K562 (cell line): Measurements from ENCODE around the gene OSM. TPM values are rescaled to one million over a fixed set of nuclear protein-coding genes. Genes with fewer than 3 reads are reported as not detected.

Source experiments
- CTCF ChIP-seq, 3 experiments: IDR thresholded peaks in 2 of 3; conservative IDR thresholded peaks in 1 of 3; 2 replicates each; pipeline ENCODE4 v1.5.1; 2011 to 2012; ENCODE audit warnings: low read length in 3 of 3, mild to moderate bottlenecking in 3 of 3, control low read depth in 2 of 3, improper control_type of control experiment in 1 of 3, inconsistent platforms in 1 of 3, low read depth in 1 of 3, mixed read lengths in 1 of 3, moderate library complexity in 1 of 3; ENCODE audit not compliant: insufficient read depth in 2 of 3
- DPF2 ChIP-seq: fragments of 450-650 bp; IDR thresholded peaks from 2 replicates; pipeline ENCODE4 v1.6.1; 2016
- E2F5 ChIP-seq: sonication (generic); formaldehyde crosslinking; IDR thresholded peaks from 2 replicates; pipeline ENCODE4 v1.8.0; 2022; ENCODE audit warnings: mild to moderate bottlenecking, missing genetic modification reagents
- HBP1 ChIP-seq: fragments of 450-650 bp; formaldehyde crosslinking; IDR thresholded peaks from 2 replicates; pipeline ENCODE4 v1.4.0; 2022; ENCODE audit warnings: missing genetic modification characterization
- HNRNPLL ChIP-seq: fragments of 200-400 bp; formaldehyde crosslinking; IDR thresholded peaks from 2 replicates; pipeline ENCODE4 v1.6.1; 2017; ENCODE audit warnings: low read length, low read depth, mild to moderate bottlenecking; ENCODE audit not compliant: poor library complexity, severe bottlenecking
- PRDM10 ChIP-seq: fragments of 450-650 bp; IDR thresholded peaks from 2 replicates; pipeline ENCODE4 v1.6.1; 2018; ENCODE audit not compliant: partially characterized antibody
- PRPF4 ChIP-seq: fragments of 200-400 bp; formaldehyde crosslinking; IDR thresholded peaks from one replicate; pipeline ENCODE4 v1.6.1; 2017; ENCODE audit warnings: low read length, low read depth, mild to moderate bottlenecking; ENCODE audit not compliant: insufficient read depth, poor library complexity, severe bottlenecking
- RAD51 ChIP-seq: fragments of 450-650 bp; IDR thresholded peaks from 2 replicates; pipeline ENCODE4 v1.7.1; 2016; ENCODE audit warnings: low read depth, mild to moderate bottlenecking, borderline replicate concordance
- RFX5 ChIP-seq: IDR thresholded peaks from 2 replicates; pipeline ENCODE4 v1.6.1; 2011; ENCODE audit warnings: low read depth, mild to moderate bottlenecking, improper control_type of control experiment, low read length
- SUPT5H ChIP-seq: fragments of 450-650 bp; IDR thresholded peaks from 2 replicates; pipeline ENCODE4 v1.6.1; 2016
- TOE1 ChIP-seq, 2 experiments: fragments of 450-650 bp in 1 of 2; sonication (generic) in 1 of 2; formaldehyde crosslinking in 1 of 2; IDR thresholded peaks; 2 replicates each; pipeline versions ENCODE4 v1.7.1 to v1.8.0; 2016 to 2022; ENCODE audit warnings: borderline replicate concordance in 2 of 2, mild to moderate bottlenecking in 2 of 2, antibody characterized with exemption in 1 of 2, inconsistent platforms in 1 of 2, low read depth in 1 of 2, missing genetic modification reagents in 1 of 2, moderate library complexity in 1 of 2
- YY1 ChIP-seq, 3 experiments: IDR thresholded peaks; 2 replicates each; pipeline ENCODE4 v1.6.1; 2011; ENCODE audit warnings: low read length in 2 of 3, mild to moderate bottlenecking in 2 of 3, moderate library complexity in 2 of 3, borderline replicate concordance in 1 of 3, control low read depth in 1 of 3, low read depth in 1 of 3; ENCODE audit not compliant: insufficient read depth in 3 of 3, insufficient replicate concordance in 2 of 3, control insufficient read depth in 1 of 3, insufficient read length in 1 of 3; ENCODE audit errors: extremely low read depth in 1 of 3
- ZNF174 ChIP-seq: fragments of 250-450 bp; sonication (Bioruptor Pico); IDR thresholded peaks from 2 replicates; pipeline ENCODE4 v1.4.0; 2020; ENCODE audit warnings: mild to moderate bottlenecking
- ZNF395 ChIP-seq: fragments of 200-800 bp; sonication (Bioruptor generic); IDR thresholded peaks from 2 replicates; pipeline ENCODE4 v1.6.1; 2017; ENCODE audit warnings: missing genetic modification characterization, missing compliant biosample characterization
- ZNF507 ChIP-seq: conservative IDR thresholded peaks from 2 replicates; pipeline ENCODE4 v1.6.1; 2017; ENCODE audit warnings: missing genetic modification characterization, missing compliant biosample characterization
- polyA plus RNA-seq, 8 experiments: library from polyadenylated mRNA; depleted of rRNA in 4 of 8; stranded (reverse) in 5 of 8; unstranded in 3 of 8; fragments of >200 nt; fragmentation: Nextera tagmentation in 2 of 8; fragmentation: Illumina TruSeq in 1 of 8; extraction: Ambion mirVana in 2 of 8; extraction: Trizol in 1 of 8; gene quantifications; 2 replicates each; pipeline versions ENCODE4 v1.2.1 to v1.2.3, GENCODE V29; 2011 to 2014; ENCODE audit warnings: inconsistent platforms in 1 of 8, missing spikeins in 1 of 8
- total RNA-seq, 7 experiments: library from RNA; depleted of rRNA in 6 of 7; stranded (reverse); fragments of >200 nt in 6 of 7; fragmentation: Illumina TruSeq in 2 of 7; extraction: Trizol in 2 of 7; gene quantifications; 2 replicates each; pipeline versions ENCODE4 v1.2.1 to v1.2.3, GENCODE V29; 2011 to 2021; ENCODE audit warnings: low replicate concordance in 1 of 7

OSM gene
- total and polyA plus RNA-seq, 9 of the 15 experiments (the other 6 are each of a cell fraction or from before 2014, with no cell fraction given) = 0.22 TPM; not detected in 8

- no peak for TF ChIP-seq PRPF4
- TF ChIP-seq SUPT5H = no peak
- no peak for TF ChIP-seq HNRNPLL
- TF ChIP-seq ZNF395 (CRISPR knock-in tag) = no peak
- no peak for TF ChIP-seq ZNF507 (tag)
- TF ChIP-seq RAD51 = 0 out of 2 replicates have a peak, but pooled peaks have one; percentile 21
- TF ChIP-seq PRDM10 = no peak
- no peak for TF ChIP-seq HBP1 (CRISPR knock-in tag)
- TF ChIP-seq E2F5 = no peak
- TF ChIP-seq CTCF (IDR thresholded peaks at IDR 0.05 in 2 of 3, conservative IDR thresholded peaks at IDR 0.05 in 1 of 3; ENCODE audit: insufficient read depth in 2 of 3, low read depth in 1 of 3, low read length in 3 of 3) = peak; percentile 84 to 96 (median 86)
- peak in 2 of 3 experiments; percentile 52 to 59 for TF ChIP-seq YY1 (IDR thresholded peaks at IDR 0.05; ENCODE audit: borderline replicate concordance in 1 of 3, control insufficient read depth in 1 of 3, extremely low read depth in 1 of 3, insufficient read depth in 3 of 3, insufficient read length in 1 of 3, insufficient replicate concordance in 2 of 3, low read depth in 1 of 3, low read length in 2 of 3)
- TF ChIP-seq TOE1 (IDR thresholded peaks at IDR 0.05; ENCODE audit: borderline replicate concordance) = no peak
- TF ChIP-seq TOE1 (CRISPR knock-in tag; IDR thresholded peaks at IDR 0.05; ENCODE audit: borderline replicate concordance, low read depth) = no peak
- TF ChIP-seq ZNF174 = no peak
- no peak for TF ChIP-seq RFX5
- TF ChIP-seq DPF2 = no peak
These were observed 3.5 kb downstream of the OSM start (continued) for GRCh38 chr22:30262917-30263741.
